Measurements from ENCODE around the gene LEP. TPM values are rescaled to one million over a fixed set of nuclear protein-coding genes. Genes with fewer than 3 reads are reported as not detected.

LEP gene
- total RNA-seq: not detected in 2 replicates

GRCh38 chr7:128240696-128241386 lies at the start of gene LEP:
TSS of gene LEP (plus strand) at chr7:128241278. CDS start at chr7:128252019, 10,741 bp downstream.

Other genes starting within 250 kb of the LEP start
- gene LRRC4, start 209.8 kb upstream of the LEP start, total RNA-seq: 0.76 and 0.97 TPM in 2 replicates
- 7.9 and 27.9 TPM in 2 replicates for gene RBM28, start 102.6 kb downstream of the LEP start, total RNA-seq
- gene PRRT4, start 120.4 kb downstream of the LEP start, total RNA-seq: not detected in 2 replicates
- 51.5 and 86.4 TPM in 2 replicates for gene IMPDH1, start 168.7 kb downstream of the LEP start, total RNA-seq
- 6.8 and 10.7 TPM in 2 replicates for gene HILPDA, start 214.6 kb downstream of the LEP start, total RNA-seq
- 19.8 and 33.4 TPM in 2 replicates for gene METTL2B, start 235.5 kb downstream of the LEP start, total RNA-seq

All from bladder microvascular endothelial cell (primary cell).